Right lobe of liver (tissue), 6 donors: ENCODE results near the gene MTCL3.

Experiments used
- ATAC-seq, 4 donors: fragments of 200-7000 bp; cut with Tn5 transposase; one replicate each; pipeline ENCODE4 v1.9.1; 2020; ENCODE audit warnings: mild to moderate bottlenecking in 4 of 4, moderate library complexity in 4 of 4
- DNase-seq, 3 donors: peaks; one replicate each; pipeline ENCODE4 v3.0.0-alpha.2; 2020
- H3K27ac ChIP-seq, 3 donors: fragments of 200-600 bp; one replicate each; pipeline ENCODE4 v1.8.0; 2022
- H3K27me3 ChIP-seq, 2 donors: fragments of 200-600 bp; one replicate each; pipeline ENCODE4 v1.8.0; 2022
- H3K36me3 ChIP-seq, 4 donors: fragments of 200-600 bp; sonication (generic) in 1 of 4; one replicate each; pipeline versions ENCODE4 v1.5.1 to v1.8.0; 2017 to 2022; ENCODE audit warnings: control low read depth in 1 of 4
- H3K4me1 ChIP-seq, 4 donors: fragments of 200-600 bp; sonication (generic) in 1 of 4; one replicate each; pipeline versions ENCODE4 v1.5.1 to v1.8.0; 2017 to 2022; ENCODE audit warnings: control low read depth in 1 of 4
- H3K4me3 ChIP-seq, 3 donors: fragments of 200-600 bp; one replicate each; pipeline ENCODE4 v1.8.0; 2022
- H3K9me3 ChIP-seq, 4 donors: fragments of 200-600 bp; sonication (generic) in 1 of 4; one replicate each; pipeline versions ENCODE4 v1.5.1 to v1.8.0; 2017 to 2022; ENCODE audit warnings: control low read depth in 1 of 4
- POLR2A ChIP-seq: fragments of 450-650 bp; IDR thresholded peaks from one replicate; pipeline ENCODE4 v1.6.1; 2017; ENCODE audit warnings: antibody characterized with exemption, mild to moderate bottlenecking
- WGBS: methylation state at CpG from one replicate; pipeline ENCODE4 v1.1.6; 2018; ENCODE audit warnings: low coverage, low lambda C conversion rate; ENCODE audit not compliant: insufficient coverage; ENCODE audit errors: missing lambda C conversion rate; 5-methylcytosine and 5-hydroxymethylcytosine counted together
- intact Hi-C, 2 donors: fragments of 100-400 bp; cut with DNase I; formaldehyde crosslinking; loops; one replicate each; pipeline versions ENCODE4 v1.11.2 to v1.14.1; 2022
- TF ChIP-seq, protein P1 (sequence below), 4 donors: fragments of 200-600 bp in 3 of 4; fragments of 450-650 bp in 1 of 4; IDR thresholded peaks; one replicate each; pipeline versions ENCODE4 v1.5.1 to v1.8.0; 2016 to 2022; ENCODE audit warnings: antibody characterized with exemption in 4 of 4, mild to moderate bottlenecking in 2 of 4
- donor health status: DM: no; HTN: yes; CAD: no.
- donor health status: DM: no; HTN: no; CAD: no.
- donor health status: DM: no; HTN: no; CAD: no.
- donor health status: DM: no; HTN: yes; CAD: no.
- donor health status: DM: no; HTN: yes; CAD: no.

The MTCL3 gene

DNA sequence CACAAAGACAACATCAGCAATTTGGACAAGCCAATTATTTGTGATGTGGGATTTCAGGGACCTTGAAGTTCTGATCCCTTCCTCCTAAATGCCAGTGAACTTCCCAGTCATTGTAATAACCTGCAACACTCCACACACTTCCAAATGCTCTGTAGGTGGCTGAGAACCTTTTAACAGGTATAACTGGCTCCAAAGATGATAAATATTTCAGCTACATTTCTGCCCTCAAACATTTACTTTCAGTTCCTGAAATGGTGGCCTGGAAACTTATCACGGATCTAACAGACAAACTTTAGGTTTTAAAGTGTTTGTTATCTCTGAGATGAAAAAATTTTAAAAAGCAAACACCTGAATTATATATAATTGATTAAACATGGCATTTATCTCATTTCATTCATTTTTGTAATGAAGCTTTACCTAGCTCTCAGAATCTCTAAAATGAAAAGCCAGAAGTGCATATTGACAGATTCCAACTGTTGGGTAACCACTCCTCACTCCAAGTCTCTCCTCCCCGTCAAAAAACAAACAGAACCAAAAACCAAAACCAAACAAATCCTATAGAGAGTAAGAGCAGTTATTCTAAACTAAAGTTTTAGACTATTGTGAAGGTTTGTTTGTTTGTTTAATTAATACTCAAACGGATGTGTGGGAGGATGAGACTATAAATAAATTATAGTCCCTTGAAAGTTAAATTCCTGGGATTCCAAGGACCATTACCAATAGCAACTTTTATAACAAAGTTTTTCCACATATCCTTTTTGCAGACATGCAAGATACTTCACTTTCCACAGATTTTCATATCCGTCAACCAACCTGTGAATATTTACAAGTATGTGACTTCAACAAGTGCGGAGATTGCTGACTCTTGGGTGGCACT lies 47.5 kb downstream of the MTCL3 start:
- H3K9me3 ChIP-seq = no peaks in the 10 kb centered on the region
- H3K36me3 ChIP-seq = no peaks in the 10 kb centered on the region
- H3K27ac ChIP-seq = no peak overlapping the region
- ATAC-seq (peak; percentile 52 to 87 (median 63)), DNase-seq (no peak)
- H3K27me3 ChIP-seq = no peaks in the 10 kb centered on the region
- no peak overlapping the region for H3K4me3 ChIP-seq
- TF ChIP-seq, protein P1, sequence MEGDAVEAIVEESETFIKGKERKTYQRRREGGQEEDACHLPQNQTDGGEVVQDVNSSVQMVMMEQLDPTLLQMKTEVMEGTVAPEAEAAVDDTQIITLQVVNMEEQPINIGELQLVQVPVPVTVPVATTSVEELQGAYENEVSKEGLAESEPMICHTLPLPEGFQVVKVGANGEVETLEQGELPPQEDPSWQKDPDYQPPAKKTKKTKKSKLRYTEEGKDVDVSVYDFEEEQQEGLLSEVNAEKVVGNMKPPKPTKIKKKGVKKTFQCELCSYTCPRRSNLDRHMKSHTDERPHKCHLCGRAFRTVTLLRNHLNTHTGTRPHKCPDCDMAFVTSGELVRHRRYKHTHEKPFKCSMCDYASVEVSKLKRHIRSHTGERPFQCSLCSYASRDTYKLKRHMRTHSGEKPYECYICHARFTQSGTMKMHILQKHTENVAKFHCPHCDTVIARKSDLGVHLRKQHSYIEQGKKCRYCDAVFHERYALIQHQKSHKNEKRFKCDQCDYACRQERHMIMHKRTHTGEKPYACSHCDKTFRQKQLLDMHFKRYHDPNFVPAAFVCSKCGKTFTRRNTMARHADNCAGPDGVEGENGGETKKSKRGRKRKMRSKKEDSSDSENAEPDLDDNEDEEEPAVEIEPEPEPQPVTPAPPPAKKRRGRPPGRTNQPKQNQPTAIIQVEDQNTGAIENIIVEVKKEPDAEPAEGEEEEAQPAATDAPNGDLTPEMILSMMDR (IDR thresholded peaks at IDR 0.05) = no peak
- no peak for TF ChIP-seq POLR2A
- intact Hi-C loops = loop anchor here in 1 of 2 donors (10.0 kb wide), 1 partner anchor 53 kb away; no protein-coding TSS in a partner anchor
- WGBS = 42% methylated on average over 5 of the region's 5 CpGs
- H3K4me1 ChIP-seq = peaks cover 0 to 4% (median 0%) of the 10 kb centered on the region in 4 donors

DNA sequence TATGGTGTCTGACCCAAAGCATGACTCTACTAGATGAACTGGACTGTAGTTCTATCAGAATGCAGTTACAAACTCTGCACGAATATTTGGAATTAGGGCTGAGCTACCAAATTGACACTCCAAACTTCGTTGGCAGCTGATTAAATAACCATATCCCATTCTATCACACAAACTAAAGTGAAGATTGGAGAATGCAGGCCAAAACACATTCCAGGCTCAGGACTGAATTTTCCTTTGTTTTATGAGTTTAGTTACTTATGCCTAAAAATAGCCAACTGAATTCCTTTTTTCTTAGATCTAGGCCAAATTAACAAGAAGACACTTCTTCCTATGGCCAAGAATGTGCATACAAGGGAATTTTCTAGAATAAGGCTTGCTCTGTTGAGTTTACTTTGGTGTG lies 50.2 kb downstream of the MTCL3 start:
- Histone ChIP-seq H3K4me3 (no peak overlapping the region), H3K27ac (no peak overlapping the region), H3K36me3 (no peaks in the 10 kb centered on the region), H3K27me3 (no peaks in the 10 kb centered on the region), H3K9me3 (no peaks in the 10 kb centered on the region), H3K4me1 (peaks cover 0 to 4% (median 0%) of the 10 kb centered on the region in 4 donors)
- DNase-seq (no peak), ATAC-seq (no peak)
- no peak for TF ChIP-seq POLR2A
- TF ChIP-seq, protein P1 (IDR thresholded peaks at IDR 0.05) = no peak
- WGBS = 70% methylated on average over 2 of the region's 2 CpGs
- intact Hi-C loops = no loop called here

DNA sequence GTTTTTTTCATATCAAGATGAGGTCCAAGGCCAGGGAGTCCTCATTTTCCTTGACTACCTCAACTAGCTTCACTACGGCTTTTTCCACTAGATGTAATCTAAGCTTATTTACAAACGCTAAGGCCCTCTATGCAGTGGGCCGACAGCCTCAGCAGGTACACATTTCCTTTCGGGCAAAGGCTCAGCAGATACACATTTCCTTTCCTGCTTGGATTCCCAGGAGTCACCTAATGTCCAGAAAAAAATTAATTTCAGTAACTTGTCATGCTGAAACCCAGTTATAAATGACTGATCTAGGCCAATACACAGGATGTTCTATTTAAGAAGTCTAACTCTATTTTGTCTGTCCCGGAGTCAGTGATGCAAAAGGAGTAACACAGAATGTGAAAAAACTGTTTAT lies 52.7 kb downstream of the MTCL3 start:
- no peak for DNase-seq
- 79% methylated on average over 5 of the region's 5 CpGs for WGBS
- Histone ChIP-seq H3K4me3 (no peak overlapping the region), H3K27me3 (no peaks in the 10 kb centered on the region), H3K4me1 (peaks cover 0 to 2% (median 0%) of the 10 kb centered on the region in 4 donors), H3K9me3 (no peaks in the 10 kb centered on the region), H3K27ac (no peak overlapping the region), H3K36me3 (no peaks in the 10 kb centered on the region)
- no peak for ATAC-seq
- intact Hi-C loops = no loop called here
- no peak for TF ChIP-seq POLR2A

DNA sequence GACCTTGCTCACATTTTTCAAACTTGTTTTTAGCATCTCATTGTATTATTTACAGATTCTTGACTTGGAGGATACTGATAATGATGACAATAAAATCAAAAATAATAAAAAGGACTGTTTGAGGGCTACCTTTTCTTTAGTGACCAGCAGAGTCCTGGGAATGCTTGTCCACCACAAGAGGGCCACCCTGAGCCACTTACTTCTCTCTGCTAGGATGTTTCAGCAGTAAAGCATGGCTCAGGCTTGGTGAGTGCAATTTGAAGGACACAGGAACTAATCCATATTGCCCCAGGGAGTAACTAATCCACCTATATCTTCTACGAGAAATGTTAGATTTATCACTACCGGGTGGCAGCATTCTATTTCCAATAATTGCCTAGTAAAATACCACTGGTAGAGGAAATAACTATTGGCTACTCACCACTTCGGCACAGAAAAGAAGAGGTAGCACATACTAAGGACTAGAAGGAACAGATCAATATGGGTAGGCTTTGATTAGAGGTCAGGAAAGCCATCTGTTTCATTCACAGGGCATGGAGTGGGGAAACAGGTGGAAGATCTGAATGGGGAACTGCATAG lies 54.2 kb downstream of the MTCL3 start:
- Histone ChIP-seq H3K4me3 (no peak overlapping the region), H3K36me3 (no peaks in the 10 kb centered on the region), H3K27me3 (no peaks in the 10 kb centered on the region), H3K4me1 (no peaks in the 10 kb centered on the region), H3K27ac (no peak overlapping the region), H3K9me3 (no peaks in the 10 kb centered on the region)
- intact Hi-C loops = loop anchor here in 1 of 2 donors (5.0 kb wide), 1 partner anchor 77 kb away; no protein-coding TSS in a partner anchor
- ATAC-seq (peak; percentile 95 to 98 (median 97)), DNase-seq (peak; percentile 63 to 75 (median 75))
- TF ChIP-seq, protein P1 (IDR thresholded peaks at IDR 0.05) = peak; percentile 80 to 91 (median 85)
- TF ChIP-seq POLR2A = no peak
- 34% methylated on average over 3 of the region's 3 CpGs for WGBS
